ENCODE data around the gene FOXC1.

Gene FOXC1

DNA sequence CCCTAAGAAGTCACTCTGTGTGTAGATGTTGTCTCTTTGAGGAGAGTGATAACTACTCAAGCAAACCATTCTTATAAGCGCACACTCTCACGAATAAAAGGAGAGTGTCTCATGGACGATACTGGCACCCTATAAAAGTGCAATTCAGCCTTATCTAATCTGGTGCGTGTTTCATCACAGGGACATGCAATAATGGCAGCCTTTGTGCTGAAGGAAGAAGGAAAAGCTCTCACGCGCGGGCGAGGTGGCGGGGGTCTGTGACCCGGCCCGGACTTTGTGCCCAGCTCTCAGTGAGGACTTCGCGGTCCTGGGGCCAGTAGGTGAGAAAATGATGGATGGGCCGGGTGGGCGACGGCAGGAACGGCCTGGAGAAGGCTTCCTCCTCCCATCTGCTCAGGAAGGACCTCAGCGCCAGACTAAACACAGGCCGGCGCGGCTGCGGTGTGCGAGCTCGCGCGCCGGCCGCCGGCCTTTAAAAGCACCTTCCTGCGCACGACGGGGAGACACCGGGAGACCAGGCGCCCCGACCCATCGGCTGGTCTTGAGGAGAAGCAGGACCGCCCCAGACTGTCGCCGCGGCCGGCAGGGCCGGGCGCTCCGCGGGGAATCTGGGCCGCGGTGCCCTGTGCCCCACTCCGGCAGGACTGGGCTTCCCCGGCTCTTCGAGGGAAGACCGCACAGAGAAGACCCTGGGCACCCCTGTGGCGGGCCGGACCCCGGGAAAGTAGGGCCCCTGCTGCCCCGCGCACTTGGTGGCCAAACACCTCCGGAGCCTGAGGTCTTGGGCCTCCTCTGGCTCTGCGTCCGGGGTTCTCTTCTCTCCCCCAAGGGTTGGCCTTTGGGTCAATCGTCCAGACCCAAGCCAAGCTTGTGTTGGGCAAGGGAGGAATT is 8.3 kb upstream of the FOXC1 start:
- Mint-ChIP-seq H3K36me3 (no peaks in the 10 kb centered on the region), H3K27me3 (peaks cover 52% of the 10 kb centered on the region), H3K9me3 (ENCODE audit: low read depth) (no peaks in the 10 kb centered on the region), H3K4me1 (ENCODE audit: low read depth) (peaks cover 15% of the 10 kb centered on the region), H3K4me3 (no peak overlapping the region), H3K27ac (no peak overlapping the region)

DNA sequence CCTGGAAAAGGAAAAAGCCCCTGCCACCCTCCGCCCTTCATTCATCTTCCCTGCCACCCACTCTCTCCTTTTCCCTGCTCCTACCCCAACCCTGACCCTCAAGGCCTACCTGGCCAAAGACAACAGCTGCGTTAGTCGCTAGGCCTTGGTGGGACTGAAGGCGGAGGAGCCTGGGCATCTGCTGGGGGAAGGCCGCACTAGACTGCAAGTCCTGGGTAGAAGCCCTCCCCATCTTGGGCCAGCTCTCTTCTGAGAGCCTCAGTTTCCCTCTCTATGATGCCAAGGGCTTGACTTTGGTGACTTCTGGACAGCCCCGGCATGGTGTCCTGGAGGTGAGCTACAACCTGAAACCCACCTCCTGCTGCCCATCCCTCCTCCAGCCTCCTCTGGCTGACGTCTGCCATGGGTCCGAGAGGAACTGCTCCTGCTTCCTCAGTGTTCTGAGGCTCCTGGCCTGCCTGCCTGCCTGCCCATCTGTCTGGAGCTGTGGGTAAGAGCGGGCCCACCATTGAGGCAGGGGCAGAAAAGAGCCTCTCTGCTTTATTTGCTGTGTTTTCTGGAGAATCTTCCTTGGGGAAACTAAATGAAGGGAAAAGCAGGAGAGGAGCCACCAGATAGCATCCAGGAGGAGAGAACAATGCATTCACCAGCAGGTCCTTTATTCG is 7.5 kb upstream of the FOXC1 start:
- H3K9me3 Mint-ChIP-seq (ENCODE audit: low read depth), result no peaks in the 10 kb centered on the region
- no peak overlapping the region for H3K4me3 Mint-ChIP-seq
- H3K4me1 Mint-ChIP-seq (ENCODE audit: low read depth), result peaks cover 20% of the 10 kb centered on the region
- H3K27me3 Mint-ChIP-seq, result peaks cover 49% of the 10 kb centered on the region
- no peaks in the 10 kb centered on the region for H3K36me3 Mint-ChIP-seq
- H3K27ac Mint-ChIP-seq, result no peak overlapping the region

DNA sequence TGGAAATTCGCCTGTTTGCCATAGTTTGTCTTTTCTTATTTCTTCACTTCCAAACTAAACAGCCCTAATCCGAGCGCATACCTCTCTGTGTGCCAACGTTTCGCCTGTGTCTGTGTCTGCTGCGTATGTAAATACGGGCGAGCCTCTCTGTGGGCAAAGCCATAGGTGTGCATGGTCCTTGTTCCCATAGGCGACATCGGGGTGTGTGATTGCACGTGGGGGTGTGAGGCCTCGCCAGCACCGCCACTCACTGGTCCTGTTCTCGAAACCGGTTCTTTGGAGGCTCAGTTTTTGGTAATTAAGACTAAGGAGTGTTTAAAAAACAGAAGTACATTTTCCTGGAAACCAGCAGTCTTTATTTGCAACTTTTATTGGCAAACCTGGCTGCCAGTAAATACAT is 6.0 kb upstream of the FOXC1 start:
- no peak overlapping the region for H3K27ac Mint-ChIP-seq
- peaks cover 32% of the 10 kb centered on the region for H3K4me1 Mint-ChIP-seq (ENCODE audit: low read depth)
- no peaks in the 10 kb centered on the region for H3K36me3 Mint-ChIP-seq
- peak overlapping the region; percentile 23 for H3K4me3 Mint-ChIP-seq
- H3K27me3 Mint-ChIP-seq, result peaks cover 51% of the 10 kb centered on the region
- H3K9me3 Mint-ChIP-seq (ENCODE audit: low read depth), result no peaks in the 10 kb centered on the region

DNA sequence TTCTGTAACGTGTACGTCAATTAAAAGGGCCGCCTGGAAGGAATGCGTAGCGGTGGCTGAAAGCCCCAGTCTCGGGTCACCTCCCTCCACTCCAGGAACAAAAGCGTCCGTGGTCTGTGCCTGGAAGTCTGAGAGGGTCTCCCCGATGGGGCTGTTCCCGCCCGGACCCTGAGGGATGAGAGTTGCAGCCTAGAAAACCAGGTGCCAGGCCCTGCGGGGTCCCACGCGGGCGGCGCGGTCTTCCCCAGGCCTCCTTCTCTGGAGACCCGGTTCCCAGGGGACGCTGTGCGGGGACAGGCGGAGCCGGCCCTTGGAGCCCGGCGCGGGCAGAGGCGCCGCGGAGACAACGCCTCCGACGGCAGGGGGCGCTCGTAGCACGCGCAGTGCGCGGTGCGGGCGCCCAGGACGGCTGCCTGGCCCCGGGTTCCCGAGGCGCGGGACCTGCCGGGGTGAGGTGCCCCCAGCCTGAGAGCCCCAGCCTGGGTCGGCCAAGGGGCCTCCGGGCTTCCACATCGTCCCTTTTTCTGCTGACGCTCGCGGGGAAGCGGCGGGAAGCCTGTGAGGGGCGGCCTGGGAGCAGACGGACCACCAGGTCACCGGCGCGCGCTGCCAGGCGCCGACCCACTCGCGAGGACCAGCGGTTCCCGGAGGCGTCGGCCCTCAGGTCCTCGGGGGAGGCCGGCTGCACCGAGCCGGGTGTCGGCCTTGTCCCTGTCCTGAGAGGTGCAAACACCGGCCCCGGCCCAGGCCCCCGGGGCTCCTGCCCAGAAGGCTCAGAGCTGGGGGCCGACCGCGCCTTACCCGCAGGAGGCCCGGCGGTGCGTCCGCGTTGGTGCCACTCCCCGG is 5.3 kb upstream of the FOXC1 start:
- H3K36me3 Mint-ChIP-seq, result no peaks in the 10 kb centered on the region
- H3K4me1 Mint-ChIP-seq (ENCODE audit: low read depth), result peaks cover 33% of the 10 kb centered on the region
- H3K9me3 Mint-ChIP-seq (ENCODE audit: low read depth), result no peaks in the 10 kb centered on the region
- peaks cover 51% of the 10 kb centered on the region for H3K27me3 Mint-ChIP-seq
- H3K4me3 Mint-ChIP-seq, result no peak overlapping the region
- no peak overlapping the region for H3K27ac Mint-ChIP-seq

DNA sequence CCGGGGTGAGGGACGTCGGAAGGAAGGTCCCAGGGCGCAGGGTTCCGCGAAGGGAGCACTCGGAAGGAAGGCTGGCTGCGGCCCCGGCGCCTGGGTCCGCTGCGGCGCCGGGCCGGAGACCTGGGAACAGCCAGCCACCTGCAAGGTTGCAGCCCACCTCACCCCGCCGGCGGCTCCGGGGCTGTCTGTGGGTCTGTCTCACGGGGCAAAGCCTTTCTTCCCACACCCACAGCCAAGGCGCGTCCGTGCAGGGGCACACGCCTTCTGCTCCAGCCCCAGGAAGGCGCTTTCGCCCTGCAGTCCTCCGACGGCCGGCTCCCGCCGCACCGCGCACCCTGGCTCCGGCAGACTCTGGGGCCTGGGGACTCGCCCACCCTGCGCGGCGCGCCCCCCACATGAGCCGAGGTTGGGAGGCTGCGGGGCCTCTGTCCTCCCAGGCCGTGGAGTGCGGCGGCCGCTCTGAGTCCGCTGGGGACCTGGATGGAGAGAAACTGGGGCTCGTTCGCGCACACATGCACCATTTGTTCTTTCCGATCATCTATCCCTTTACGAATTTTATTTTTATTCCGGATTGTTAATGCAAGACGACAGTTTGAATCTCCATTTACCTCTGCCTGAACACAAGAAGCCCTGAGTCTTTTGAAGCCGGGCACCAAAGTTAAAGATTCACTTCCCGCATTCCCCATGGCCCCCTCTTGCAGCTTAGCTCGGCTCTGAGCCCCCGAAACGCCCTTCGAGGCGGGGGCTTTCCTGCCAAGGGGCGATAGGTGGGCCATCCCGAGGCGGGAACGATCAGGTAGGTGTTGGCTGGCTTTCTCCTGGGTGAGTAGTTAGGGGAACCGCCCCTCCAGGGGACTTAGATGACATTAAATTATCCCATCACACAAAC is 4.5 kb upstream of the FOXC1 start:
- Mint-ChIP-seq H3K36me3 (no peaks in the 10 kb centered on the region), H3K27me3 (peaks cover 44% of the 10 kb centered on the region), H3K4me3 (peak overlapping the region; percentile 81), H3K9me3 (ENCODE audit: low read depth) (no peaks in the 10 kb centered on the region), H3K27ac (no peak overlapping the region), H3K4me1 (ENCODE audit: low read depth) (peaks cover 33% of the 10 kb centered on the region)

DNA sequence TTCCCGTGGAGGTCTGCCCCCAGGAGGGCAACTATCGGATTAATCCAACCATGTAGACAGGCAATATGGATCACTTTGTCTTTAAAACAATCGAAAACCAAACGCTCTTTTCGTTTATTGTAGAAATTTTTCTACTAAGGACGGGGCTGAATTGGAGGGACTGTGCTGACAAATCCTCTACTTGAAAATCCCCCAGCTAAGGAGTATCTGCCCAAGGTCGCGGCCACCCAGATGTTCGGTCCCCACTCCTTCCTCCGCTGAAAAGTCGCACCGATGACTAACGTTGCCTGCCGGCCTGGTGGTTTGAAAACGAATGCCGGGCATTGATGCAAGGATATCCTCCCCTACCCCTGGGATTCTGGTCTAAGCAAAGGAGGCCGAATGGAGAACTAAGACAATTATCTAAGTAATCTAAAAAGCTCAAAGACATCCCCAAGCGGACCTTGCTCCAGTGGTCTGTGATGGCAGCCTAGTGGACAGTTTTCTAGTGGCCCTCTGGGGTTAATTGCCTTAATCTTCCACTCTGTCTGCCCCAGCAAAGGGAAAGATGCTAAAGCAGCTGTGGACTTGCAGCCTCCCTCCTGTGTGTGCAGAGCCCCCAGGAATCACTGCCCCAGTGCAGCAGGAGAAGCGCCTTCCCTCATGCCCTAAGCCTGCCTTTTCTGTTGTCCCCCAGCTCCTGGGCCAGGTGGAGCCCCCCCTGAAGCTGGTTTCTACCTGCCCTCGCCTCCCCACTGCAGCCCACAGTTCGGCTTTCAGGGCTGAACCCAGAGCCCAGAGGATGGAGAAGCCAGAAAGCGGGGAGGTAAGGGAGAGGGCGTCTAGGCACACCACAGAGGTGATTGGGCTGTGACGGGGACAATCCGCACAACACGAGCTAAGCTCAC is 3.6 kb upstream of the FOXC1 start:
- Mint-ChIP-seq H3K36me3 (no peaks in the 10 kb centered on the region), H3K4me1 (ENCODE audit: low read depth) (peaks cover 35% of the 10 kb centered on the region), H3K27ac (no peak overlapping the region), H3K4me3 (peak overlapping the region; percentile 81), H3K27me3 (peaks cover 41% of the 10 kb centered on the region), H3K9me3 (ENCODE audit: low read depth) (no peaks in the 10 kb centered on the region)

DNA sequence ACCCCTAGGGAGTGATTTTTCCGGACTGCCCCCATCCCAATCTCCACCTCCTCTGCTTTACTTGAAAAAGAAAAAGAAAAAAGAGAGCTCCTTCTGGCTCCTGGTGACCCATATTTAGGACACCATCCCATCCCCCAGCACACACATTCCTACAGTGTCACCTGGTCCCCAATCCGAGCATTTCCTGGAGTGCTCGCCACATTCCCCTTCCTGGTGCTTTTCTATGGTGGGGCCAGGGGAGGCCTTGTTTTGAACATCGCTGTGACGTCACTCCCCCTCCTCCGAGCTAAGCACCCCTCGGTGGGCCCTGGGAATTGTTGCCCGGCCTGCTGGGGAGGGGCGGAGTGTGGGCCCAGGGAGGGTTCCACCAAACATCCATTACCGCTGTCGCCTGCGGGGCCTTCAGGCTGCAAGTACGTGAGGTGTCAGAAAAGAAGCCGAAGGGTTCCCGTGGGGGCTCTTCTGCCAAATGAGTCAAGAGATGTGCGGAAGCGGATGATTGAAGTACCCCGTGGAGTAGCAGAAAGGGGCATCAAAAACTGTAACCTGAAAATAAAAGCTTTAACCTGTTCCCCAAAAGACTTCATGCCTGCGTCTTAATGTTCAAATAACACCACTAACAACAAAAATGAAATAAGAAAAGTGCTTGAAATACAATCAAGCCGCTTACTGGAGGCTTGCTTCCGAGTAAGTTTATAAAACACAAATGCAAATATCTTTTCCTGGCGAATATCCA is 2.8 kb upstream of the FOXC1 start:
- Mint-ChIP-seq H3K27ac (peak overlapping the region; percentile 16), H3K4me1 (ENCODE audit: low read depth) (peaks cover 36% of the 10 kb centered on the region), H3K27me3 (peaks cover 41% of the 10 kb centered on the region), H3K4me3 (peak overlapping the region; percentile 78), H3K9me3 (ENCODE audit: low read depth) (no peaks in the 10 kb centered on the region), H3K36me3 (no peaks in the 10 kb centered on the region)

DNA sequence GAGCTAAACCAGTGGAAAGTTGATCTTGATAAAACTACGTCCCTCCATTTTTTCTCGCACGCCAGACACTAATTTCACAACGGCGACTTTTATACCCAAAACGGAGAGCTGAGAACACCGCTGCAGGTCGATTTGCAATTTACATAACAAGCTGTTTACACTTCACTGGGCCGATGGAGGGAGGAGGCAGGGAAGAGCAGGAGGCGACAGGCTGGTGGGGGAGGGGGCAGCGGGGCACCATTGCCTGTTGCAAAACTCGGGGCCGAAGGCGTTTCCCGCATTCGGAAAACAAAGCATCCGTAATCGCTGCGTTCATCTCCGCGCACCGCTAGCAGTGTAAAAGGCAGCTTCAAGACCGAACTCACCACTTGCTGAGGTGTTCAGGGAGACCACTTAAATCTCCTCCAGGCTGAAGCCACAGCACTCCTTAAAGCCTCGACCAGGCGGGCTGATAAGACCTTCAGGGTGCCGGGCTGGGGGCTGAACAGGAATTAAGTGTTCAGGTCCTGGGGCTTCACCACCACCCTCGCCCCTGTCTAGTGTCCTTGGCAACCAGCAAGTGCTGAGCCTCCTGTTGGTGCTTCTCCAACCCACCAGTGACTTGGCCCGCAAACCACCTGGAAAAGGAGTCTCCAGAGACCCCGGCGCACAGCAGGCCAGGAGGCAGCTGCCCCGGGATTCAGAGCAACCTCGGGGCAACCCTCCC is 2.0 kb upstream of the FOXC1 start:
- Mint-ChIP-seq H3K4me3 (peak overlapping the region; percentile 78), H3K27ac (peak overlapping the region; percentile 16), H3K36me3 (no peaks in the 10 kb centered on the region), H3K27me3 (peaks cover 43% of the 10 kb centered on the region), H3K9me3 (ENCODE audit: low read depth) (no peaks in the 10 kb centered on the region), H3K4me1 (ENCODE audit: low read depth) (peaks cover 41% of the 10 kb centered on the region)

DNA sequence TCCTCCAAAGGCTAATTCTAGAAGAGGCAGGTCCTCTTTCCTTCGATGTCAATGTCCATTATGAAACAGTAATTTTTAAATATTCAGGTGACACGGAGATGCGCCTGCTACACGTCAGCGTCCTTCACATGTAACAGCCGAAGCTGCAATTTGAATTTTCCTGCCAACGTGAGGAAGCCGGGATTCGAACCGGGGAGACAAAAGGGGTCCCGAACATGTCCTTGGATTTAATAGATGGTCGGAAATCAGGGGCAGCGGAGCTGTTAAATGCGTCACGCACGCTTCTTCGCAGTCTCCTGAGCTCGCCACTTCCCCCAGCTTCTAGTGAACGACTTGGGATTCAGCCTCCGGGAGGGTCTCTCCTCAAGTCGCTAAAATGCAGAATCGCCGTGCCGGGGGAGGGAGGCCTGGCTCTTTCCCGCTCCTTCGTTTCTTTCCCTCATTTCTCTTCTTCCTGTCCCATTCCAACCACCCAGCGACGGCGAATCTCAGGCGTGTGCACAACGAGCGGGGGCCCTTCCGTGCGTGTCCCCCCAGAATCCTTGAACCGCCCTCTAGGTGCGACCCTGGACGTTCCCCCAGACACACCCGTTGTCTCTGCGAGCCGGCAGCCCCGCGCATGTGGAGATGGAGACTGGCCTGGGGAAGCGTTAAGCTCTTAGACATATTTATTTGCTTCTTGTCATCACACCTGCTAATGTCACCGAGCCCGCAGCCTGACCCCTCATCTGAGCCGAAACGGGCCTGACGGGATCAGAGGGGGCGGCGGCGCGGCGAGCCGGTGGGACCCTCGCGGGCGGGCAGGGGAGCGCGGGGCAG is 1.3 kb upstream of the FOXC1 start:
- peaks cover 43% of the 10 kb centered on the region for H3K4me1 Mint-ChIP-seq (ENCODE audit: low read depth)
- H3K27me3 Mint-ChIP-seq, result peaks cover 44% of the 10 kb centered on the region
- H3K9me3 Mint-ChIP-seq (ENCODE audit: low read depth), result no peaks in the 10 kb centered on the region
- peak overlapping the region; percentile 78 for H3K4me3 Mint-ChIP-seq
- H3K27ac Mint-ChIP-seq, result peak overlapping the region; percentile 70
- no peaks in the 10 kb centered on the region for H3K36me3 Mint-ChIP-seq

DNA sequence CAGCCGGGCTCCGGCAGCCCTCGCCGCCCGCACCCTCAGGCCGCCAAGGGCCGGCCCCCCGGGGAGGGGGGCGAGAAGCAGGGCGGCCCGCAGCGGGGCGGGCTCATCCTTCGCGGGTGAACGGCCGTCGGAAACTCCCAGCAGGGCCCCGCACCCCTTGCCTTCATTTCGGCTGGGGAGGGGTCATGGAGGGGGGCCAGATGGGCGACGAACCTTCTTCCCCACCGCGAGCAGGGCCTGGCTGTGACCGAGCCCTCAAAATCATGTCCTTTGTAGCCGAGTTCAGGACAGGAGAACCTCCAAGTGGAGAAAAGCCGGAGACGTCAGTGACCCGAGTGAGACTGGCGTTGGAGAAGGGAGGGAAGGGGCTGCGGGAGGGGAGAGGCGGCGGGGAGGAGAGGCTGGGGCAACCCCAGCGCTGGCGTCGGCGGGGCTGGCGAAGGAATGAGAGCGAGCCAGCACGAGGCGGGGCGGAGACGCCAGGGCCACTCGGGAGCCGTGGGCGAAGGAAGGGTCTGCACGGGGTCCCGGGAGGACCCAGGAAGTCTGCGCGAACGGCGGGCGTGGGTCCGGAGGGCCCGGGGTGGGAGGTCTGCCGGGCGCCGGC is 571 bp upstream of the FOXC1 start:
- no peaks in the 10 kb centered on the region for H3K9me3 Mint-ChIP-seq (ENCODE audit: low read depth)
- H3K4me3 Mint-ChIP-seq, result peak overlapping the region; percentile 70
- H3K4me1 Mint-ChIP-seq (ENCODE audit: low read depth), result peaks cover 47% of the 10 kb centered on the region
- H3K27ac Mint-ChIP-seq, result no peak overlapping the region
- no peaks in the 10 kb centered on the region for H3K36me3 Mint-ChIP-seq
- peaks cover 41% of the 10 kb centered on the region for H3K27me3 Mint-ChIP-seq

DNA sequence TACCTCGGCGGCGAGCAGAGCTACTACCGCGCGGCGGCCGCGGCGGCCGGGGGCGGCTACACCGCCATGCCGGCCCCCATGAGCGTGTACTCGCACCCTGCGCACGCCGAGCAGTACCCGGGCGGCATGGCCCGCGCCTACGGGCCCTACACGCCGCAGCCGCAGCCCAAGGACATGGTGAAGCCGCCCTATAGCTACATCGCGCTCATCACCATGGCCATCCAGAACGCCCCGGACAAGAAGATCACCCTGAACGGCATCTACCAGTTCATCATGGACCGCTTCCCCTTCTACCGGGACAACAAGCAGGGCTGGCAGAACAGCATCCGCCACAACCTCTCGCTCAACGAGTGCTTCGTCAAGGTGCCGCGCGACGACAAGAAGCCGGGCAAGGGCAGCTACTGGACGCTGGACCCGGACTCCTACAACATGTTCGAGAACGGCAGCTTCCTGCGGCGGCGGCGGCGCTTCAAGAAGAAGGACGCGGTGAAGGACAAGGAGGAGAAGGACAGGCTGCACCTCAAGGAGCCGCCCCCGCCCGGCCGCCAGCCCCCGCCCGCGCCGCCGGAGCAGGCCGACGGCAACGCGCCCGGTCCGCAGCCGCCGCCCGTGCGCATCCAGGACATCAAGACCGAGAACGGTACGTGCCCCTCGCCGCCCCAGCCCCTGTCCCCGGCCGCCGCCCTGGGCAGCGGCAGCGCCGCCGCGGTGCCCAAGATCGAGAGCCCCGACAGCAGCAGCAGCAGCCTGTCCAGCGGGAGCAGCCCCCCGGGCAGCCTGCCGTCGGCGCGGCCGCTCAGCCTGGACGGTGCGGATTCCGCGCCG is 994 bp downstream of the FOXC1 start:
- Mint-ChIP-seq H3K27me3 (peaks cover 40% of the 10 kb centered on the region), H3K4me1 (ENCODE audit: low read depth) (peaks cover 42% of the 10 kb centered on the region), H3K27ac (no peak overlapping the region), H3K36me3 (no peaks in the 10 kb centered on the region), H3K4me3 (peak overlapping the region; percentile 82), H3K9me3 (ENCODE audit: low read depth) (no peaks in the 10 kb centered on the region)
